Keratinocyte (primary cell): ENCODE data around the gene NEK6. TPM values are rescaled to one million over a fixed set of nuclear protein-coding genes. Genes with fewer than 3 reads are reported as not detected.

ENCODE experiments used
- DNase-seq: peaks from one replicate; pipeline ENCODE4 v3.0.0-alpha.2; 2011; ENCODE audit warnings: low read depth, missing footprints, low spot score
- FAIRE-seq: peaks from 2 replicates; lab custom pipeline; 2011; peaks lifted over from hg19 to GRCh38; lab: Jason Lieb, UNC
- H2AFZ ChIP-seq: 2 replicates; pipeline ENCODE4 v1.6.0; 2012; ENCODE audit warnings: low read length, control low read depth, inconsistent platforms; ENCODE audit not compliant: control insufficient read depth
- H3K27ac ChIP-seq: 2 replicates; pipeline ENCODE4 v1.5.1; 2011; ENCODE audit warnings: low read length; ENCODE audit not compliant: control insufficient read depth, insufficient read depth
- H3K27me3 ChIP-seq: 3 replicates; pipeline ENCODE4 v1.6.0; 2011; ENCODE audit warnings: low read length; ENCODE audit not compliant: control insufficient read depth, insufficient read depth; ENCODE audit errors: extremely low read depth
- H3K36me3 ChIP-seq, 2 experiments: 2 replicates in 1 of 2; 3 replicates in 1 of 2; pipeline ENCODE4 v1.5.1; 2011; ENCODE audit warnings: low read length in 2 of 2, mild to moderate bottlenecking in 1 of 2; ENCODE audit not compliant: control insufficient read depth in 2 of 2, insufficient read depth in 2 of 2; ENCODE audit errors: extremely low read depth in 1 of 2
- H3K4me1 ChIP-seq: 3 replicates; pipeline ENCODE4 v1.5.1; 2011; ENCODE audit warnings: low read length; ENCODE audit not compliant: control insufficient read depth, insufficient read depth; ENCODE audit errors: extremely low read depth
- H3K4me2 ChIP-seq: 3 replicates; pipeline ENCODE4 v1.6.0; 2011; ENCODE audit warnings: low read depth, low read length; ENCODE audit not compliant: control insufficient read depth, insufficient read depth; ENCODE audit errors: extremely low read depth
- H3K4me3 ChIP-seq, 3 experiments: fragments of 200-600 bp in 1 of 3; sonication (generic) in 1 of 3; 2 replicates in 2 of 3; 3 replicates in 1 of 3; pipeline ENCODE4 v1.5.1; 2011 to 2016; ENCODE audit warnings: low read length in 3 of 3, mild to moderate bottlenecking in 3 of 3, control low read depth in 2 of 3, inconsistent platforms in 1 of 3, low read depth in 1 of 3, mixed read lengths in 1 of 3, mixed run types in 1 of 3, moderate library complexity in 1 of 3; ENCODE audit not compliant: control insufficient read depth in 2 of 3, insufficient read depth in 2 of 3; ENCODE audit errors: extremely low read depth in 1 of 3
- H3K79me2 ChIP-seq: 2 replicates; pipeline ENCODE4 v1.6.0; 2012; ENCODE audit warnings: low read length; ENCODE audit not compliant: control insufficient read depth, insufficient read depth
- H3K9ac ChIP-seq: 3 replicates; pipeline ENCODE4 v1.6.0; 2011; ENCODE audit warnings: low read length; ENCODE audit not compliant: control insufficient read depth, insufficient read depth; ENCODE audit errors: extremely low read depth
- H3K9me1 ChIP-seq: 3 replicates; pipeline ENCODE4 v1.6.0; 2011; ENCODE audit warnings: low read length; ENCODE audit not compliant: control insufficient read depth, insufficient read depth; ENCODE audit errors: extremely low read depth
- H3K9me3 ChIP-seq: 2 replicates; pipeline ENCODE4 v1.5.1; 2012; ENCODE audit warnings: low read depth, low read length; ENCODE audit not compliant: control insufficient read depth
- H4K20me1 ChIP-seq: 3 replicates; pipeline ENCODE4 v1.6.0; 2011; ENCODE audit warnings: low read length; ENCODE audit not compliant: control insufficient read depth, insufficient read depth; ENCODE audit errors: extremely low read depth
- CTCF ChIP-seq, 3 experiments: IDR thresholded peaks in 1 of 3; conservative IDR thresholded peaks in 1 of 3; optimal IDR thresholded peaks in 1 of 3; 2 replicates in 2 of 3; 3 replicates in 1 of 3; pipeline versions ENCODE3 to v1.5.1; 2011; ENCODE audit warnings: low read length in 3 of 3, mild to moderate bottlenecking in 3 of 3, moderate library complexity in 2 of 3, control low read depth in 1 of 3, inconsistent platforms in 1 of 3; ENCODE audit not compliant: insufficient read depth in 2 of 3; ENCODE audit errors: extremely low read depth in 1 of 3
- EZH2 ChIP-seq: IDR thresholded peaks from one replicate; pipeline ENCODE4 v1.6.1; 2012; ENCODE audit warnings: inconsistent platforms, mild to moderate bottlenecking, low read length, moderate library complexity
- dilution Hi-C: fragments of 300-500 bp; cut with MboI; formaldehyde crosslinking; loops from one replicate; pipeline ENCODE4 v1.7.0; 2020; ENCODE audit warnings: low sequenced_read_pairs; ENCODE audit not compliant: extremely low pct_ligation_motif_present
- polyA plus RNA-seq, 5 experiments: library from polyadenylated mRNA; depleted of rRNA in 3 of 5; stranded (reverse) in 3 of 5; stranded (forward) in 1 of 5; unstranded in 1 of 5; fragments of >200 nt; gene quantifications; 1 replicate in 1 of 5; 2 replicates in 3 of 5; 3 replicates in 1 of 5; pipeline versions ENCODE4 v1.2.1 to v1.2.3, GENCODE V29; 2011 to 2012; ENCODE audit warnings: missing spikeins in 2 of 5, low read depth in 1 of 5, low replicate concordance in 1 of 5

The NEK6 gene
- polyA plus RNA-seq, 1 donor (not counting 4 experiments of a cell fraction or from before 2014, with no cell fraction given) = 56.4 TPM

DNA sequence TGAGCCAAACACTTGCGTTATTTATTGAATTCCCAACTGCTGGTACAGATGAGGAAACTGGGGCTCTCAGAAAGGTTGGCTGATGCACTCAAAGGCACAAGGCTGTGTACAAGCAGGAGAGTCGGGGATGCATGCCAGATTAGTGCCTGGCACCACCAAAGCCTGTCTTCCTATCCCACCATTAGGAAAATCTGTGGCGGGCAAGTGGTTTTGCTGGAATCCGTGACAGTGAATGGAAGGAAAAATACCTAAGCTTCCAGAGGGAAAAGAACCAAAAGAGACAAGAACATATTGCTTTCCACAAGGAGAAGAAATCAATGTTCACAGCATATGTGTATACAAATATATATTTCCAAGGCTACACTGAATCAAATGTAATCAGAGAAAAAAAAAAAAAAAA, 106.4 kb downstream of the NEK6 start:
- DNase-seq (no peak), FAIRE-seq (no peak)
- TF ChIP-seq CTCF (optimal IDR thresholded peaks at IDR 0.05 in 1 of 3, IDR thresholded peaks at IDR 0.05 in 1 of 3, conservative IDR thresholded peaks at IDR 0.05 in 1 of 3; ENCODE audit: extremely low read depth in 1 of 3, insufficient read depth in 2 of 3, low read length in 3 of 3) (no peak), EZH2 (no peak)
- Histone ChIP-seq H4K20me1 (peaks cover 59% of the 10 kb centered on the region), H3K4me3 (no peak overlapping the region), H3K4me1 (peaks cover 9% of the 10 kb centered on the region), H3K9me3 (no peaks in the 10 kb centered on the region), H3K4me2 (no peak overlapping the region), H3K9ac (no peak overlapping the region), H3K36me3 (peaks cover 12 to 21% of the 10 kb centered on the region in 2 experiments), H2AFZ (no peak overlapping the region), H3K27ac (no peak overlapping the region), H3K9me1 (peaks cover 2% of the 10 kb centered on the region), H3K79me2 (peaks cover 93% of the 10 kb centered on the region), H3K27me3 (no peaks in the 10 kb centered on the region)
- dilution Hi-C loops = no loop called here

DNA sequence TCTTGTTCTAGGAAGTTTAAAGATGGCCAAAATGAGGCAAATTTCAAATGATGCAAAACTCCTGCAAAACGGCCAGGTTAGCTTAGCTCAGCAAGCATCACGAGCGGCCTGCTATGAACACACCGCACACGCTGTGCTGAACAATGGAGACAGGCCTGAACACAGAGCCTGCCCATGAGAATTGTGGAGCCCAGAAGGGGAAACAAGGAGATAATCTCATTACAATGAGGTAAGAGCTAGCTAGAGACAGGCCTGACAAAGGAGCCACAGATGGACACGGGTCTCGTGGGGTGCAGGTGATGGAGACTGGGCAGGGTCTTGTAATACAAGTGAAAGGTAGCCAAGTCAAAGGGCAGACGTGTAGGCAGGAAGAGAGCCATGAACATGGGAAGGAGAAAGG, 107.3 kb downstream of the NEK6 start:
- DNase-seq (no peak), FAIRE-seq (no peak)
- H3K36me3 ChIP-seq = peaks cover 12 to 21% of the 10 kb centered on the region in 2 experiments
- peaks cover 93% of the 10 kb centered on the region for H3K79me2 ChIP-seq
- H3K9me1 ChIP-seq = peaks cover 2% of the 10 kb centered on the region
- H3K27me3 ChIP-seq = no peaks in the 10 kb centered on the region
- TF ChIP-seq CTCF (optimal IDR thresholded peaks at IDR 0.05 in 1 of 3, IDR thresholded peaks at IDR 0.05 in 1 of 3, conservative IDR thresholded peaks at IDR 0.05 in 1 of 3; ENCODE audit: extremely low read depth in 1 of 3, insufficient read depth in 2 of 3, low read length in 3 of 3) (no peak), EZH2 (no peak)
- H3K4me1 ChIP-seq = peaks cover 9% of the 10 kb centered on the region
- H4K20me1 ChIP-seq = peaks cover 52% of the 10 kb centered on the region
- H2AFZ ChIP-seq = no peak overlapping the region
- H3K4me3 ChIP-seq = no peak overlapping the region
- dilution Hi-C loops = no loop called here
- no peak overlapping the region for H3K4me2 ChIP-seq
- no peak overlapping the region for H3K27ac ChIP-seq
- H3K9me3 ChIP-seq = no peaks in the 10 kb centered on the region
- no peak overlapping the region for H3K9ac ChIP-seq
